Prostate gland (tissue), 2 donors: ENCODE results near the gene USP32. TPM values are rescaled to one million over a fixed set of nuclear protein-coding genes. Genes with fewer than 3 reads are reported as not detected.

Source experiments
- DNase-seq: peaks from one replicate; pipeline ENCODE4 v3.0.0-alpha.2; 2019; ENCODE audit warnings: low spot score
- H3K27ac ChIP-seq, 2 donors: fragments of 200-600 bp; sonication (generic); 2 replicates each; pipeline ENCODE4 v1.5.1; 2017 to 2019
- H3K27me3 ChIP-seq: fragments of 200-600 bp; sonication (generic); replicated peaks from 2 replicates; pipeline ENCODE4 v1.5.1; 2019; ENCODE audit not compliant: insufficient read depth
- H3K36me3 ChIP-seq, 2 donors: fragments of 200-600 bp; sonication (generic); 1 replicate in 1 of 2; 2 replicates in 1 of 2; pipeline versions ENCODE4 v1.5.1 to v1.8.1; 2017 to 2019
- H3K4me1 ChIP-seq: fragments of 200-600 bp; sonication (generic); replicated peaks from 2 replicates; pipeline ENCODE4 v1.5.1; 2019
- H3K4me3 ChIP-seq, 2 donors: fragments of 200-600 bp; sonication (generic); 2 replicates each; pipeline ENCODE4 v1.5.1; 2017 to 2019
- H3K9me3 ChIP-seq: fragments of 200-600 bp; sonication (generic); 2 replicates; pipeline ENCODE4 v1.5.1; 2017
- POLR2A ChIP-seq: fragments of 450-650 bp; IDR thresholded peaks from one replicate; pipeline ENCODE4 v1.6.1; 2016; ENCODE audit warnings: antibody characterized with exemption, mild to moderate bottlenecking
- POLR2AphosphoS5 ChIP-seq: sonication (generic); formaldehyde crosslinking; IDR thresholded peaks from one replicate; pipeline ENCODE4 v1.6.1; 2017; ENCODE audit warnings: antibody characterized with exemption
- WGBS: methylation state at CpG from one replicate; pipeline ENCODE4 v1.1.5; 2018; 5-methylcytosine and 5-hydroxymethylcytosine counted together
- intact Hi-C: fragments of 100-400 bp; cut with DNase I; formaldehyde crosslinking; loops from one replicate; pipeline ENCODE4 v1.14.2; 2022
- total RNA-seq, 2 donors: library from RNA; depleted of rRNA; stranded (reverse); fragments of >200 nt; gene quantifications; one replicate each; pipeline ENCODE4 v1.1.0, GENCODE V29; 2016
- TF ChIP-seq, protein P1 (sequence below), 4 experiments: fragments of 200-600 bp in 2 of 4; fragments of 450-650 bp in 2 of 4; sonication (generic) in 2 of 4; IDR thresholded peaks; 1 replicate in 3 of 4; 2 replicates in 1 of 4; pipeline ENCODE4 v1.5.1; 2016 to 2019; ENCODE audit warnings: antibody characterized with exemption in 4 of 4, mild to moderate bottlenecking in 2 of 4, moderate library complexity in 2 of 4

The USP32 gene
- total RNA-seq, 2 donors from 2014 or later, result 21.8 to 59.3 TPM

DNA sequence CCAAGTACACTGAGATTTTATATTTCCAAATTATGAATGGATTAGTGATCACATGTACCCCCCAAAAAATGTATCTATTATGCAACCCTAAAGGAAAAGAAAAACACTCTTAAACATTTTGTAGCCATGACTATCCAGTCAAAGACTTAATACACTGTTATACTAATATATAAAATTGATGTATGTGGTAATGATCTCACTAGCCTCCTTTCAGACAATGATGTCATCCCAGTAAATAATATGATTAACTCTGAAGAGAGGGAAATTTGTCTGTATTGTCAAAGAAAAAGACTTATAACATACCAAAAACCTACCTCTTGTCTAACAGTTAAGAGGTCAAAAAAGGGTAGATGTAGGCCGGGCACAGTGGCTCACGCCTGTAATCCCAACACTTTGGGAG is 80.7 kb downstream of the USP32 start:
- H3K27ac ChIP-seq, result no peak overlapping the region
- WGBS, result 94% methylated on average over 2 of the region's 2 CpGs
- no peaks in the 10 kb centered on the region for H3K36me3 ChIP-seq
- no peak for DNase-seq
- no peaks in the 10 kb centered on the region for H3K27me3 ChIP-seq
- H3K9me3 ChIP-seq, result no peaks in the 10 kb centered on the region
- no peak overlapping the region for H3K4me3 ChIP-seq
- no peaks in the 10 kb centered on the region for H3K4me1 ChIP-seq
- intact Hi-C loops, result no loop called here
- TF ChIP-seq POLR2AphosphoS5 (no peak), POLR2A (no peak)
- TF ChIP-seq, protein P1, sequence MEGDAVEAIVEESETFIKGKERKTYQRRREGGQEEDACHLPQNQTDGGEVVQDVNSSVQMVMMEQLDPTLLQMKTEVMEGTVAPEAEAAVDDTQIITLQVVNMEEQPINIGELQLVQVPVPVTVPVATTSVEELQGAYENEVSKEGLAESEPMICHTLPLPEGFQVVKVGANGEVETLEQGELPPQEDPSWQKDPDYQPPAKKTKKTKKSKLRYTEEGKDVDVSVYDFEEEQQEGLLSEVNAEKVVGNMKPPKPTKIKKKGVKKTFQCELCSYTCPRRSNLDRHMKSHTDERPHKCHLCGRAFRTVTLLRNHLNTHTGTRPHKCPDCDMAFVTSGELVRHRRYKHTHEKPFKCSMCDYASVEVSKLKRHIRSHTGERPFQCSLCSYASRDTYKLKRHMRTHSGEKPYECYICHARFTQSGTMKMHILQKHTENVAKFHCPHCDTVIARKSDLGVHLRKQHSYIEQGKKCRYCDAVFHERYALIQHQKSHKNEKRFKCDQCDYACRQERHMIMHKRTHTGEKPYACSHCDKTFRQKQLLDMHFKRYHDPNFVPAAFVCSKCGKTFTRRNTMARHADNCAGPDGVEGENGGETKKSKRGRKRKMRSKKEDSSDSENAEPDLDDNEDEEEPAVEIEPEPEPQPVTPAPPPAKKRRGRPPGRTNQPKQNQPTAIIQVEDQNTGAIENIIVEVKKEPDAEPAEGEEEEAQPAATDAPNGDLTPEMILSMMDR (IDR thresholded peaks at IDR 0.05), result no peak

DNA sequence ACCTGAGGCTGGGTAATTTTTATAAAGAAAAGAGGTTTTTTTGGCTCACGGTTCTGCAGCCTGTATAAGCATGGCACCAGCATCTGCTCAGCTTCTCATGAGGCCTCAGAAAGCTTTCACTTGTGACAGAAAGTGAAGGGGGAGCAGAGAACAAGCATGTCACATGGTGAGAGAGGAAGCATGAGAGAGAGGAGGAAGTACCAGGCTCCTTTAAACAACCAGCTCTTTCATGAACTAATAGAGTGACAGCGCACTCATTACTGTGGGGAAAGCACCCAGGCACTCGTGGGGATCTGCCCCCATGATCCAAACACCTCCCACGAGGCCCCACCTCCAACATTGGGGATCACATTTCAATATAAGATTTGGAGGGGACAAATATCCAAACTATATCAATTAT is 86.8 kb downstream of the USP32 start:
- no peak for TF ChIP-seq POLR2A
- no peak for TF ChIP-seq POLR2AphosphoS5
- TF ChIP-seq, protein P1 (IDR thresholded peaks at IDR 0.05), result no peak
- intact Hi-C loops, result no loop called here
- no peaks in the 10 kb centered on the region for H3K36me3 ChIP-seq
- H3K9me3 ChIP-seq, result no peaks in the 10 kb centered on the region
- no peak overlapping the region for H3K27ac ChIP-seq
- 67% methylated on average over 4 of the region's 4 CpGs for WGBS
- no peak overlapping the region for H3K4me3 ChIP-seq
- DNase-seq, result no peak
- no peaks in the 10 kb centered on the region for H3K4me1 ChIP-seq
- no peaks in the 10 kb centered on the region for H3K27me3 ChIP-seq

DNA sequence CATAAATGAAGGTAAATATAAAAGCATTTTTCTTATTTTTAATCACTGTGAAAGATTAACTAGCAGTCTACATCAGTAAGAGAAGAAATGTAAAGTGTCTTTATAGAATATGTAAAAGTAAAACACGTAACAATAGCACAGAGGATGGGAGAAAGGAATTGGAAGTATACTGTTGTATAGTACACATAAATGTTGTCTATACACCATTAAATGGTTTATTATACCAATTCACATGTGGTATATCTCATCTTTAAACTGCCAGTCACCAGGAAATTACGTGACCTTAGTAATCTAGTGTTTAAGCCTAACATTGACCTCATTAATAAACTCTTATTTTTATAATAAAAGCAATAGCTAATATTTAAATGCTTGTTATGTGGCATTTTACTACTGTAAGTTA is 87.4 kb downstream of the USP32 start:
- Histone ChIP-seq H3K4me3 (no peak overlapping the region), H3K27ac (no peak overlapping the region), H3K27me3 (no peaks in the 10 kb centered on the region), H3K9me3 (no peaks in the 10 kb centered on the region), H3K4me1 (no peaks in the 10 kb centered on the region), H3K36me3 (no peaks in the 10 kb centered on the region)
- 97% methylated on average over 2 of the region's 2 CpGs for WGBS
- no peak for DNase-seq
- no peak for TF ChIP-seq POLR2AphosphoS5
- TF ChIP-seq POLR2A, result no peak
- TF ChIP-seq, protein P1 (IDR thresholded peaks at IDR 0.05), result no peak
- intact Hi-C loops, result no loop called here

DNA sequence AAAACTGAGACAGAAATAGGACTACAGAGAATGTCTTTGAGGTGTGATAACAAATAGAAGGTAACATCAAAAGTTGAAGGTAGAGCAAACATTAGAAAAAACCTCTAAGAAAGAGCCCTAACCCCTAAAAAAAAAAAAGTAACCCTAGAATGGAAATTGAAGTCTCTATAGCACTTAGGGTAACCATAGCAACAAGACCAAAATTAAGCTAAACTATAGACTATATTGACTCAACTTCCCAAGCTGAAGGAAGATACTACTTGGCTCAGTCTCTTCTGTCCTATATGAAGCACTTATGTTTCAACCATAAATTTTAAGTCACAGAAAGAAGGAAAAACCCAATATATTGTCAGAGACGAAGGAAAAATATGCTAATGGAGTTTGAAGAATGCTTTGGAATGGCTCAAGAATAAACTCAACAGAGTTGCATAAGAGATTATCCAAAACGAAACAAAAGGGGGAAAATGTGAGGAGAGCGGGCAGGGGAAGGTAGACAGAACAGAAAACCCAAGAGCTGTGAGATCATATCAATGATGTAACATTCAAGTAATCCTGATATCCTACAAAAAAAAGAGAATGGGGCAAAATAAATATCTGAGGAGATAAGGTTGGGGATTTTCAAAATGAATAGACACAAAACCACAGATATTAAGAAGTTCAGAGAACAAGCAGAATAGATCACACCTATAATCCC is 88.4 kb downstream of the USP32 start:
- Histone ChIP-seq H3K9me3 (no peaks in the 10 kb centered on the region), H3K27me3 (no peaks in the 10 kb centered on the region), H3K4me3 (no peak overlapping the region), H3K27ac (no peak overlapping the region), H3K36me3 (no peaks in the 10 kb centered on the region), H3K4me1 (no peaks in the 10 kb centered on the region)
- TF ChIP-seq, protein P1 (IDR thresholded peaks at IDR 0.05), result no peak
- TF ChIP-seq POLR2A (no peak), POLR2AphosphoS5 (no peak)
- intact Hi-C loops, result no loop called here
- DNase-seq, result no peak
- 89% methylated on average over 3 of the region's 3 CpGs for WGBS

DNA sequence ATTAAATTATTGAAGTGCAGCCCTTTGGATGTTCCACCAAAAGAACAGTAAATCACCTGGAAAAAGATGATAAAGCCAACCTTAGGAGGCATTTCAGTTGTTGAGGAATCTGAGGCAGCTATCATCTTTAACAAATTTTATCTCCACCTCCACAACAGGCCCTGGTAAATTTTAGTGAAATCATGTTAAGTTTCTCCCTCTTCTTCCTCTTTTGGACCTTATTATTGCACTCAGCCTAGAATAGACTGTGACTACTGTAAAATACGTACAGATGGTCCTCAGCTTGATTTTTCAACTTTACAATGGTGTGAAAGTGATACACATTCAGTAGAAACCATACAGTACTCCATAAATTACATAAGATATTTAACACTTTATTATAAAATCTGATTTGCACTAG is 90.3 kb downstream of the USP32 start:
- intact Hi-C loops, result no loop called here
- Histone ChIP-seq H3K36me3 (no peaks in the 10 kb centered on the region), H3K27me3 (no peaks in the 10 kb centered on the region), H3K9me3 (no peaks in the 10 kb centered on the region), H3K27ac (no peak overlapping the region), H3K4me1 (no peaks in the 10 kb centered on the region), H3K4me3 (no peak overlapping the region)
- 90% methylated on average over 1 of the region's 1 CpG for WGBS
- no peak for DNase-seq
- TF ChIP-seq POLR2AphosphoS5, result no peak
